Rectal smooth muscle tissue (tissue), 1 donor: ENCODE measurements around the gene L1CAM.

Experiments used
- H3K27ac ChIP-seq: one replicate; pipeline ENCODE4 v1.7.0; 2013; ENCODE audit warnings: low read depth, low read length, inconsistent platforms
- H3K27me3 ChIP-seq: one replicate; pipeline ENCODE4 v1.7.0; 2013; ENCODE audit warnings: low read length; ENCODE audit not compliant: control insufficient read depth, insufficient read depth
- H3K36me3 ChIP-seq: one replicate; pipeline ENCODE4 v1.7.0; 2013; ENCODE audit warnings: low read length; ENCODE audit not compliant: control insufficient read depth, insufficient read depth
- H3K4me1 ChIP-seq: one replicate; pipeline ENCODE4 v1.7.0; 2013; ENCODE audit warnings: low read length; ENCODE audit not compliant: control insufficient read depth, insufficient read depth
- H3K4me3 ChIP-seq: one replicate; pipeline ENCODE4 v1.7.0; 2013; ENCODE audit warnings: low read length
- H3K9ac ChIP-seq: one replicate; pipeline ENCODE4 v1.7.0; 2013; ENCODE audit warnings: low read length

Gene L1CAM

GRCh38 chrX:153868576-153869472 lies 17.1 kb downstream of the L1CAM start:
- Histone ChIP-seq H3K27me3 (peaks cover 26% of the 10 kb centered on the region), H3K9ac (no peak overlapping the region), H3K27ac (no peak overlapping the region), H3K4me1 (no peaks in the 10 kb centered on the region), H3K4me3 (no peak overlapping the region), H3K36me3 (no peaks in the 10 kb centered on the region)

GRCh38 chrX:153867671-153868070 lies 18.3 kb downstream of the L1CAM start:
- H3K36me3 ChIP-seq: no peaks in the 10 kb centered on the region
- no peak overlapping the region for H3K4me3 ChIP-seq
- H3K27me3 ChIP-seq: peaks cover 26% of the 10 kb centered on the region
- no peak overlapping the region for H3K27ac ChIP-seq
- no peak overlapping the region for H3K9ac ChIP-seq
- no peaks in the 10 kb centered on the region for H3K4me1 ChIP-seq

- Histone ChIP-seq H3K27ac (no peak overlapping the region), H3K4me3 (no peak overlapping the region), H3K9ac (no peak overlapping the region), H3K4me1 (no peaks in the 10 kb centered on the region), H3K27me3 (peaks cover 23% of the 10 kb centered on the region), H3K36me3 (no peaks in the 10 kb centered on the region)
Observed at GRCh38 chrX:153867139-153867538, 18.8 kb downstream of the L1CAM start.

GRCh38 chrX:153866302-153867019 lies 19.5 kb downstream of the L1CAM start:
- H3K27ac ChIP-seq: no peak overlapping the region
- H3K27me3 ChIP-seq: peaks cover 20% of the 10 kb centered on the region
- no peak overlapping the region for H3K9ac ChIP-seq
- H3K4me1 ChIP-seq: no peaks in the 10 kb centered on the region
- no peak overlapping the region for H3K4me3 ChIP-seq
- no peaks in the 10 kb centered on the region for H3K36me3 ChIP-seq

GRCh38 chrX:153865685-153866084 lies 20.3 kb downstream of the L1CAM start:
- H3K4me3 ChIP-seq: no peak overlapping the region
- no peaks in the 10 kb centered on the region for H3K4me1 ChIP-seq
- no peak overlapping the region for H3K27ac ChIP-seq
- H3K27me3 ChIP-seq: peaks cover 18% of the 10 kb centered on the region
- H3K9ac ChIP-seq: no peak overlapping the region
- H3K36me3 ChIP-seq: no peaks in the 10 kb centered on the region

GRCh38 chrX:153865321-153865580 lies 20.7 kb downstream of the L1CAM start:
- H3K27ac ChIP-seq: no peak overlapping the region
- H3K36me3 ChIP-seq: no peaks in the 10 kb centered on the region
- H3K27me3 ChIP-seq: peaks cover 14% of the 10 kb centered on the region
- H3K4me3 ChIP-seq: no peak overlapping the region
- H3K4me1 ChIP-seq: no peaks in the 10 kb centered on the region
- no peak overlapping the region for H3K9ac ChIP-seq

- Histone ChIP-seq H3K36me3 (no peaks in the 10 kb centered on the region), H3K4me3 (no peak overlapping the region), H3K4me1 (no peaks in the 10 kb centered on the region), H3K27me3 (peaks cover 11% of the 10 kb centered on the region), H3K27ac (no peak overlapping the region), H3K9ac (no peak overlapping the region)
Observed at GRCh38 chrX:153864561-153865320, 21.2 kb downstream of the L1CAM start.

GRCh38 chrX:153864101-153864500 lies 21.9 kb downstream of the L1CAM start:
- H3K27ac ChIP-seq: no peak overlapping the region

GRCh38 chrX:153863251-153863991 lies 22.6 kb downstream of the L1CAM start:
- Histone ChIP-seq H3K36me3 (no peaks in the 10 kb centered on the region), H3K4me1 (no peaks in the 10 kb centered on the region), H3K4me3 (no peak overlapping the region), H3K27ac (no peak overlapping the region), H3K9ac (no peak overlapping the region), H3K27me3 (peaks cover 6% of the 10 kb centered on the region)

More at GRCh38 chrX:153864101-153864500, 21.9 kb downstream of the L1CAM start:
- H3K36me3 ChIP-seq: no peaks in the 10 kb centered on the region
- H3K9ac ChIP-seq: no peak overlapping the region
- peaks cover 6% of the 10 kb centered on the region for H3K27me3 ChIP-seq
- H3K4me1 ChIP-seq: no peaks in the 10 kb centered on the region
- no peak overlapping the region for H3K4me3 ChIP-seq

- H3K9ac ChIP-seq: no peak overlapping the region
- H3K27ac ChIP-seq: no peak overlapping the region
- H3K4me1 ChIP-seq: no peaks in the 10 kb centered on the region
- H3K36me3 ChIP-seq: no peaks in the 10 kb centered on the region
- peaks cover 6% of the 10 kb centered on the region for H3K27me3 ChIP-seq
- H3K4me3 ChIP-seq: no peak overlapping the region
Observed at GRCh38 chrX:153862369-153863250, 23.4 kb downstream of the L1CAM start.

- H3K27me3 ChIP-seq: peaks cover 6% of the 10 kb centered on the region
- no peak overlapping the region for H3K27ac ChIP-seq
- no peak overlapping the region for H3K9ac ChIP-seq
- H3K36me3 ChIP-seq: no peaks in the 10 kb centered on the region
- H3K4me3 ChIP-seq: no peak overlapping the region
- H3K4me1 ChIP-seq: no peaks in the 10 kb centered on the region
Observed at GRCh38 chrX:153861733-153862310, 24.2 kb downstream of the L1CAM start.
